GM11168 (cell line): ENCODE results near the gene MAP3K3.
"Not testable (repeated sequence)": the region's sequence is repeated elsewhere in the genome, so short reads cannot be mapped to it uniquely, and the experiment has no call there.

Experiments
- in situ Hi-C: fragments of 300-500 bp; cut with MboI; formaldehyde crosslinking; loops from one replicate; pipeline ENCODE4 v1.12.0; 2022; ENCODE audit warnings: low sequenced_read_pairs; ENCODE audit not compliant: unreplicated experiment

Gene MAP3K3

GRCh38 chr17:63702721-63703015, 80.5 kb downstream of the MAP3K3 start:
- in situ Hi-C loops, result no loop called here

GRCh38 chr17:63703029-63703428, 80.8 kb downstream of the MAP3K3 start:
- in situ Hi-C loops, result no loop called here

- in situ Hi-C loops, result no loop called here
Observed at GRCh38 chr17:63703556-63704258, 81.5 kb downstream of the MAP3K3 start.

DNA sequence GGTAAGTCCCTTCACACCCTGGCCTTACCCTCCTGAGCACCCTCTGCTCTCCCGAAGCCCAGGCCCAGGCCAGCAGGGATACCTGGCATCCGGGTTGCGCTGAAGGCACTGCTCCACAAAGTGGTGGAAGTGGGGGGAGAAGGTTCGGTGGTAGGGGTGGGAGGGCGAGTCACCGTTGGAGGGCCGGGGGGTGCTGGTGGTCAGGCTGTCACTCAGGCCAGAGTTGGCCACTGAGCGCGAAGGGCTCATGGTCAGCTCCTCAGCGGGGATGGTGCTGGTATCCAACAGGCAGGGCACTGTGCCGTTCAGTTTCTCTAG, 82.0 kb downstream of the MAP3K3 start:
- in situ Hi-C loops, result no loop called here

DNA sequence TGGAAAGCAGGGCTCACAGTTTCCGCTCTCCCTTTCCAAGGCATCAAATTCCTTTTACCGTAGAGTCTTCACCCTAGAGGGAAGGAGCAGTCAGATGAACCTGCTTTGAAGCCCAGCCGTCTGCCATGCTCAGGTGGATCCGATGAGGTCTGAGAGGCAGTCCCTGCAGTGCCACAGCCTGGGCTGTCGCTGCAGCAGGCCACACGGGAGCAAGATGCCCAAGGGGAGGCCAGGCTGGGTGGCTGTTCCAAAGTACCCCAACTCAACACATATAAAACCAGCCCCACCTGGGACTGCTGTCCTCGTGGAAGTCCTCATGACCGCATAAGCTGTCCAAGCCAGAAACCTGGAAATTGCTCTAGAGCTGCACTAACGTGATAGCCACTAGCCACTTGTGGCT, 82.6 kb downstream of the MAP3K3 start:
- in situ Hi-C loops, result no loop called here

DNA sequence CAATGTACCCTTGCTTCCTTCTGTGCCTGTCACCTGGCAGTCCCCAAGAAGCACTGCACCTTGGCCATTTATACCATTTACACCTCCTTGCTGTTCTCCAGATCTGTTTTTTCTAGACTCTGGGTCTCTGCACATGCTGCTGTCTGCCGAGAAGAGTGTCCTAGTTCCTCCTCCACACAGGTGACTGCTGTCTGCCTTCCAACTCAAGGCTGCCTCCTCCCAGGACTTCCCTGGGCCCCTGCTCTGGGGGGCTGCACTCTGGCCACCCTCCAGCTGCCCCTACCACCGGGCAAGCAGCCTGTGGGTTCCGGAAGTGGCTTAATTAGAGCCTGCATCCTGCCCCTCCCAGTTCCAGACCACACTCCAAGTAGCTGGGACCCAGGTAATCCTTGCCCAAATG, 83.4 kb downstream of the MAP3K3 start:
- in situ Hi-C loops, result no loop called here

- in situ Hi-C loops, result no loop called here
Observed at GRCh38 chr17:63706336-63707082, 84.3 kb downstream of the MAP3K3 start.

GRCh38 chr17:63707151-63707550, 84.9 kb downstream of the MAP3K3 start:
- in situ Hi-C loops, result no loop called here

DNA sequence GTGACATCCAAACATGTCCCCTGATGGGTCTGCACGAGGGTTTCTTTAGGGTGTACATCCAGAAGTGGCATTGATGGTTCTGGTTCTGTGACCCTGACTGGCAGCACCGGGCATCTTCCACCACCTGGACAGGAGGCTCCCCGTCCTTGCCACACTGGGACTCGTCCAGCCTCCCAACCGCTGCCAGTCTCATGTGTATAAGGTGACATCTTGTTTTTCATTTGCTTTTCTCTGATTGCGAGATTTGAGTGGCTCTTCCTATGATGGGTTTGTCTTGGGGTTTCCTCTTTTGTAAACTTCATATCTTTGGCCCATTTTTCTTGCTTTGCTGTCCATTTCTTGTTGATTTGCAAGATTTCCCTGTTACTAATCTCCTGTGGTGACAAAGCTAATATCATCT, 86.9 kb downstream of the MAP3K3 start:
- in situ Hi-C loops, result no loop called here

DNA sequence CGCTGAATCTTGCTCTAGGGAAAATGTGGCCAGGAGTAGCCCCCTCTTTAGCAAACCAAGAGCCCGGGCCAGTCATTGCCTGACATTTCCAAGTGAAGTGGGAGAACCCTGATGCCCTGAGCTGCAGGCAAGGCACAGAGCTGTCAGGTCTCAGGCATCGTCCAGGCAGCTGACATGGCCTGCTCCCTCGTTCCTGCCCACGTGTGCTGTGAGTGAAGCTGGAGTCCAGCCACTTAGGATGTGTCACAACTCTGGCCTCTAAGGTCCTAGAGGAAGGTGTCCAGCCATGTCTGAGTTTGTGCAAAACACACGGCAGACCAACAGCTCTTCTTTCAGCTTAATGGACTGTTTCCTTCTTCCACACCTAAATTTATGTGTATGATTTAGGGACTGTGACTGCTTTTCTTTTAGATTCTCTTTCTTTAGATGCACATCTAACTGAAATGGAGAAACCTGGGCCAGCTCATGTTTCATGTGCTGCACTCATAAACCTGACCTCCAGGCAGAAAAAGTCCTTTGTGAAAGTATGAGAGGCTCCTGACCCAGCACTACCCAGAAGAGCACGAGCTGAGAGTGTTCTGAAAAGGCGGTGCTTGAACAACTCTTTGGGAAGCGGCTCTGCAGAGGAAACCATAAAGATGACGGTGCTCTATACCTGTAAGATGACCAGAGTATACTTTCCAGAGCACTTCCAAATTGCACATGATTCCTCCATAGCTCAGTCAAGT, 92.5 kb downstream of the MAP3K3 start:
- in situ Hi-C loops, result no loop called here

- in situ Hi-C loops, result no loop called here
Observed at GRCh38 chr17:63716426-63716825, 94.2 kb downstream of the MAP3K3 start.

DNA sequence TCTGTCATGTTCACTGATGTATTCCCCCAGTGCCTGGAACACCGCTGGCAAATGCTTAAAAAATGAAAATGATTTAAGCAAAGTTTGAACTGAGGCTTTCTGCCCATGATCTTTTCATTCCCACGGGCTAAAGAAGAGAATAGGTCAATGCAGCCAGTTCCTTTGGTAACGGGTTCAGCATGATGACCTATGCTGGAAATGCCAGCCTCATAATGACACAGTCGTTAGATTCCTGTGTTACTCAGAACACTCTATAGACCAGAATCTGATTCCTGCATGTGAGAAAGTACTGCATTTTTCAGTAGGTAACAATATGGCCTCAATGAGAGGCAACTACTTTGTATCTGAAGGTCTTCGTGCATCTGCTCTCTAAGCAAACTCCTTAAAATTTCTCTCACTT, 96.8 kb downstream of the MAP3K3 start:
- in situ Hi-C loops, result no loop called here

DNA sequence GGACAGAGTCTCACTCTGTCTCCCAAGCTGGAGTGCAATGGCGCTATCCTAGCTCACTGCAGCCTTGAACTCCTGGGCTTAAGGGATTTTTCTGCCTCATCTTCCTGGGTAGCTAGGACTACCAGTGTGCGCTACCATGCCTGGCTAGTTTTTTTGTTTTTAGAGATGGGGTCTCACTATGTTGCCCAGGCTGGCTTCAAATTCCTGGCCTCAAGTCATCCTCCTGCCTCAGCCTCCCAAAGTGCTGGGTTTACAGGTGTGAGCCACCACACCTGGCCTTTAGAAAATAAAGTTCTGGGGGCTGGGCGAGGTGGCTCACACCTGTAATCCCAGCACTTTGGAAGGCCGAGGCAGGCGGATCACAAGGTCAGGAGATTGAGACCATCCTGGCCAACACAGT, 98.0 kb downstream of the MAP3K3 start:
- in situ Hi-C loops, result not testable (repeated sequence)

DNA sequence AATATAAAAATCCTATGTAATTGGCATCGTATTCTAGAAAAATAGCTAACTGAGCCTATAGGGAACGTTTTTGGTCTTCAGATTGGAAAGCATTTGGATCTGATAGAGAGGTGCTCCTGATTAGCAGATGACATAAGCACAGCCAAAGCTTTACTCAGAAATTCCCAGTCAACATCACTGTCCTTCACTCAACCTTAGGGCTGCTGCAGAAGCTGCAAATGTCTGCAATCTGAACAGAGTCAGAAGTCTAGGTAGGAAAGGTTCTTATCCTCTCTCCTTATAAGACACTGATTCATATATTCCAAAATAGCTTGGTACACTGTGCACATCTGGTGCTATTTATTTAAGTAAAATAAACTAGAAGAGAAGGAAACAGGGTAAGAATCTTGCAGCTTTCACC, 100.2 kb downstream of the MAP3K3 start:
- in situ Hi-C loops, result no loop called here

GRCh38 chr17:63735691-63736090, 113.5 kb downstream of the MAP3K3 start:
- in situ Hi-C loops, result no loop called here

GRCh38 chr17:63740464-63741142, 118.4 kb downstream of the MAP3K3 start:
- in situ Hi-C loops, result no loop called here

GRCh38 chr17:63741143-63741407, 118.9 kb downstream of the MAP3K3 start:
- in situ Hi-C loops, result no loop called here

DNA sequence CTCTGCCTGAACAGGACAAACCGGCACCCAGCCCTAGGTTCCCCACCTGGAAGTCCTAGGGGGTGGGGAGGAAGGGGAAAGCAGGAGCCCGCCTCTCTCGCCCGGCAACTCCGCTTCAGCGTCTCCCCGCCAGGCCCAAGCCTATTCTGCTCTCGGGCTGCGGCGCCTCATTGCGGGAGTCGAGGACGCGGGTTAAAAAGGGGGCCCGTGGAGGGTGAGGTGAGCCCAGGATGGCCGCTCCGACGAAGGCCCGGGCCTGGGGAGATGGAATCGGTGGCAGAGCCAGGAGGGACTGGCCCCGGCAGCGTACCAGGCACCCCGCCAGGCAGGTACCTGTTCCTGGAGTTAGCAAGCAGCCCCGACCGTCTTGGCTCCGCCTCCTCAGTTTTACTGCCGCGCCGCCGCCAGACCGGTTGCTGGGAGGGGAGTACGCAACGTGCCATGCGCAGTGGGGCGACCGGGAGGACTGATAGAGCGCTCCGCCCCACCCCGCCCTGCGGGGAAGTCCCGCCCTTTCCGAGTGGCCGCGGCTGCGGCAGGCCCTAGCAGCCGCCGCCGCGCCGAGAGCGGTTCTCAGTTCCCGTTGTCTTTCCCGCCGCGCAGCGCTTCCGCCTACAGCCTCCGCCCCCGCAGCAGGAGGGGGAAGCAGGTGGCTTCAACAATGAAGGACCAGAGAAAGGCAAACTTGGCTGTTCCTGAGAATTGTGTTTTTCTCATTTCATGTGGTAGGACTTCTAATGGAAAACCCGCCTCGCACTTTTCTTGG, 119.4 kb downstream of the MAP3K3 start, which contains the start of gene STRADA:
Gene STRADA, minus strand, starts transcription at position 392 of the 766 bp plus-strand sequence. CDS start 13,430 bp downstream, outside the sequence.
- in situ Hi-C loops, result no loop called here
